HEK293 (cell line): ENCODE measurements around the gene CNPPD1.

Experiments
- CTCF ChIA-PET: fragments of 350-600 bp; formaldehyde crosslinking; extraction: SDS; loops from one replicate; lab custom pipeline; 2021; ENCODE audit warnings: antibody characterized with exemption; lab: Yijun Ruan, JAX
- POLR2A ChIA-PET: fragments of 300-600 bp; formaldehyde crosslinking; extraction: SDS; loops from one replicate; lab custom pipeline; 2020; ENCODE audit warnings: antibody characterized with exemption, inconsistent platforms; lab: Yijun Ruan, JAX
- H3K27ac ChIP-seq: fragments of 200-500 bp; sonication (Bioruptor generic); 2 replicates; pipeline ENCODE4 v1.5.1; 2014; ENCODE audit warnings: low read depth, low read length, control low read depth, inconsistent platforms; ENCODE audit errors: extremely low read depth
- H3K36me3 ChIP-seq, 2 experiments: fragments of 200-500 bp in 1 of 2; sonication (Bioruptor generic) in 1 of 2; 1 replicate in 1 of 2; 2 replicates in 1 of 2; pipeline ENCODE4 v1.5.1; 2014 to 2017; ENCODE audit warnings: inconsistent platforms in 2 of 2, low read length in 2 of 2; ENCODE audit not compliant: control insufficient read depth in 2 of 2, insufficient read depth in 1 of 2
- H3K4me1 ChIP-seq: fragments of 200-500 bp; sonication (Bioruptor generic); 2 replicates; pipeline ENCODE4 v1.5.1; 2014; ENCODE audit warnings: mild to moderate bottlenecking, low read length, inconsistent platforms; ENCODE audit not compliant: control insufficient read depth, insufficient read depth
- H3K4me3 ChIP-seq: 2 replicates; pipeline ENCODE4 v1.5.1; 2011; ENCODE audit warnings: low read depth, mild to moderate bottlenecking, control low read depth, low read length, moderate library complexity
- H3K9me3 ChIP-seq: fragments of 200-500 bp; sonication (Bioruptor generic); 2 replicates; pipeline ENCODE4 v1.5.1; 2014; ENCODE audit warnings: low read depth, low read length, inconsistent platforms; ENCODE audit not compliant: control insufficient read depth, insufficient read depth
- FEZF1 ChIP-seq: fragments of 450-650 bp; formaldehyde crosslinking; IDR thresholded peaks from 2 replicates; pipeline ENCODE4 v1.5.1; 2016; ENCODE audit warnings: missing biosample characterization, missing genetic modification characterization
- GLIS1 ChIP-seq: fragments of 450-650 bp; formaldehyde crosslinking; IDR thresholded peaks from 2 replicates; pipeline ENCODE4 v1.5.1; 2016; ENCODE audit warnings: missing biosample characterization, missing genetic modification characterization
- KLF16 ChIP-seq: fragments of 450-650 bp; formaldehyde crosslinking; IDR thresholded peaks from 2 replicates; pipeline ENCODE4 v1.5.1; 2017; ENCODE audit warnings: missing biosample characterization, missing genetic modification characterization
- KLF7 ChIP-seq: fragments of 450-650 bp; formaldehyde crosslinking; IDR thresholded peaks from 2 replicates; pipeline ENCODE4 v1.5.1; 2016; ENCODE audit warnings: missing biosample characterization, missing genetic modification characterization, borderline replicate concordance
- KLF8 ChIP-seq: fragments of 450-650 bp; formaldehyde crosslinking; IDR thresholded peaks from 2 replicates; pipeline ENCODE4 v1.5.1; 2016; ENCODE audit warnings: missing biosample characterization, missing genetic modification characterization
- SCRT1 ChIP-seq: fragments of 450-650 bp; formaldehyde crosslinking; IDR thresholded peaks from 2 replicates; pipeline ENCODE4 v1.5.1; 2016; ENCODE audit warnings: missing biosample characterization, missing genetic modification characterization, borderline replicate concordance
- SP7 ChIP-seq: fragments of 450-650 bp; formaldehyde crosslinking; IDR thresholded peaks from 2 replicates; pipeline ENCODE4 v1.5.1; 2016; ENCODE audit warnings: missing biosample characterization, missing genetic modification characterization
- ZBTB20 ChIP-seq: fragments of 450-650 bp; formaldehyde crosslinking; IDR thresholded peaks from 2 replicates; pipeline ENCODE4 v1.5.1; 2016; ENCODE audit warnings: missing biosample characterization, missing genetic modification characterization
- ZNF112 ChIP-seq: fragments of 450-650 bp; formaldehyde crosslinking; IDR thresholded peaks from 2 replicates; pipeline ENCODE4 v1.5.0; 2017; ENCODE audit warnings: missing biosample characterization, missing genetic modification characterization
- ZNF174 ChIP-seq: fragments of 450-650 bp; formaldehyde crosslinking; IDR thresholded peaks from 2 replicates; pipeline ENCODE4 v1.5.0; 2017; ENCODE audit warnings: missing biosample characterization, mild to moderate bottlenecking, missing genetic modification characterization
- ZNF2 ChIP-seq: fragments of 450-650 bp; formaldehyde crosslinking; IDR thresholded peaks from 2 replicates; pipeline ENCODE4 v1.5.1; 2016; ENCODE audit warnings: missing biosample characterization, missing genetic modification characterization
- ZNF394 ChIP-seq: fragments of 450-650 bp; formaldehyde crosslinking; IDR thresholded peaks from 2 replicates; pipeline ENCODE4 v1.5.1; 2016; ENCODE audit warnings: missing biosample characterization, missing genetic modification characterization, mild to moderate bottlenecking, moderate library complexity, borderline replicate concordance
- ZNF433 ChIP-seq: fragments of 450-650 bp; formaldehyde crosslinking; IDR thresholded peaks from 2 replicates; pipeline ENCODE4 v1.5.1; 2016; ENCODE audit warnings: missing biosample characterization, missing genetic modification characterization, low read depth
- ZNF501 ChIP-seq: fragments of 450-650 bp; formaldehyde crosslinking; IDR thresholded peaks from 2 replicates; pipeline ENCODE4 v1.5.1; 2016; ENCODE audit warnings: missing biosample characterization, missing genetic modification characterization
- ZNF629 ChIP-seq: fragments of 450-650 bp; formaldehyde crosslinking; IDR thresholded peaks from 2 replicates; pipeline ENCODE4 v1.5.1; 2017; ENCODE audit warnings: missing biosample characterization, missing genetic modification characterization
- ZNF768 ChIP-seq: fragments of 450-650 bp; formaldehyde crosslinking; IDR thresholded peaks from 2 replicates; pipeline ENCODE4 v1.5.1; 2018; ENCODE audit warnings: missing biosample characterization, mild to moderate bottlenecking, missing genetic modification characterization
- TF ChIP-seq, protein P1 (sequence below): fragments of 450-650 bp; formaldehyde crosslinking; conservative IDR thresholded peaks from 2 replicates; pipeline ENCODE4 v1.5.1; 2016; ENCODE audit warnings: low read depth, missing biosample characterization, missing genetic modification characterization
- TF ChIP-seq, protein P2 (sequence below): fragments of 450-650 bp; formaldehyde crosslinking; IDR thresholded peaks from 2 replicates; pipeline ENCODE4 v1.5.1; 2016; ENCODE audit warnings: missing biosample characterization, missing genetic modification characterization
- TF ChIP-seq, protein P3 (sequence below): IDR thresholded peaks from 2 replicates; pipeline ENCODE4 v1.6.1; 2011; ENCODE audit warnings: mild to moderate bottlenecking, low read depth, low read length, borderline replicate concordance
- TF ChIP-seq, protein P4 (sequence below): fragments of 450-650 bp; formaldehyde crosslinking; IDR thresholded peaks from 2 replicates; pipeline ENCODE4 v1.5.1; 2016; ENCODE audit warnings: missing biosample characterization, missing genetic modification characterization

The CNPPD1 gene

DNA sequence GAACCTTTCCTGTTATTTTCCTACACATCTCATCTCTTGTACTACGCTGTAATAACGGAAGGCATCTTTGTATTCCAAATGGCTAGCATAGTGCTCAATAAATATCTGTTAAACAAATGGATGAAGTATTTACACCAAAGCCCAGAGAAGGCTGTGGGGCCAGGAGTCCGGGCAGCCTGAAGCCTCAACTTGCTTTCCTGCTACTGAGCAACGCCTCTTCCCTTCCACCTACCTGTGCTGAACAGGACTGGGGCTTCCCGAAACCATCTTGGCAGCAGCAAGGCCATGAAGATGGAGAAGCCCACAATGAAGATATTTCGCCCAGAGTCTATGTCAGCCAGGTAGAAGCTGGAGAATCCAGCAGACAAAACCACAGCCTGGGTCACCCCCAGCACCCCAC, 13.6 kb downstream of the CNPPD1 start:
- H3K4me3 ChIP-seq: no peak overlapping the region
- no peak overlapping the region for H3K27ac ChIP-seq
- no peaks in the 10 kb centered on the region for H3K9me3 ChIP-seq
- peaks cover 0 to under 1% of the 10 kb centered on the region in 2 experiments; a peak in 1 of 3 replicates for H3K36me3 ChIP-seq
- ChIA-PET CTCF (interaction anchor here (0.6 to 5.1 kb wide), 7 partner anchors 9 to 686 kb away, joined by 3 to 25 read pairs (median 4); no protein-coding TSS in a partner anchor), POLR2A (no interaction called here)
- peaks cover 5% of the 10 kb centered on the region; the same call in 1 of the 2 replicates for H3K4me1 ChIP-seq
- TF ChIP-seq, protein P1, sequence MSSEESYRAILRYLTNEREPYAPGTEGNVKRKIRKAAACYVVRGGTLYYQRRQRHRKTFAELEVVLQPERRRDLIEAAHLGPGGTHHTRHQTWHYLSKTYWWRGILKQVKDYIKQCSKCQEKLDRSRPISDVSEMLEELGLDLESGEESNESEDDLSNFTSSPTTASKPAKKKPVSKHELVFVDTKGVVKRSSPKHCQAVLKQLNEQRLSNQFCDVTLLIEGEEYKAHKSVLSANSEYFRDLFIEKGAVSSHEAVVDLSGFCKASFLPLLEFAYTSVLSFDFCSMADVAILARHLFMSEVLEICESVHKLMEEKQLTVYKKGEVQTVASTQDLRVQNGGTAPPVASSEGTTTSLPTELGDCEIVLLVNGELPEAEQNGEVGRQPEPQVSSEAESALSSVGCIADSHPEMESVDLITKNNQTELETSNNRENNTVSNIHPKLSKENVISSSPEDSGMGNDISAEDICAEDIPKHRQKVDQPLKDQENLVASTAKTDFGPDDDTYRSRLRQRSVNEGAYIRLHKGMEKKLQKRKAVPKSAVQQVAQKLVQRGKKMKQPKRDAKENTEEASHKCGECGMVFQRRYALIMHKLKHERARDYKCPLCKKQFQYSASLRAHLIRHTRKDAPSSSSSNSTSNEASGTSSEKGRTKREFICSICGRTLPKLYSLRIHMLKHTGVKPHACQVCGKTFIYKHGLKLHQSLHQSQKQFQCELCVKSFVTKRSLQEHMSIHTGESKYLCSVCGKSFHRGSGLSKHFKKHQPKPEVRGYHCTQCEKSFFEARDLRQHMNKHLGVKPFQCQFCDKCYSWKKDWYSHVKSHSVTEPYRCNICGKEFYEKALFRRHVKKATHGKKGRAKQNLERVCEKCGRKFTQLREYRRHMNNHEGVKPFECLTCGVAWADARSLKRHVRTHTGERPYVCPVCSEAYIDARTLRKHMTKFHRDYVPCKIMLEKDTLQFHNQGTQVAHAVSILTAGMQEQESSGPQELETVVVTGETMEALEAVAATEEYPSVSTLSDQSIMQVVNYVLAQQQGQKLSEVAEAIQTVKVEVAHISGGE (tag by site-specific recombination): no peak
- TF ChIP-seq, protein P2, sequence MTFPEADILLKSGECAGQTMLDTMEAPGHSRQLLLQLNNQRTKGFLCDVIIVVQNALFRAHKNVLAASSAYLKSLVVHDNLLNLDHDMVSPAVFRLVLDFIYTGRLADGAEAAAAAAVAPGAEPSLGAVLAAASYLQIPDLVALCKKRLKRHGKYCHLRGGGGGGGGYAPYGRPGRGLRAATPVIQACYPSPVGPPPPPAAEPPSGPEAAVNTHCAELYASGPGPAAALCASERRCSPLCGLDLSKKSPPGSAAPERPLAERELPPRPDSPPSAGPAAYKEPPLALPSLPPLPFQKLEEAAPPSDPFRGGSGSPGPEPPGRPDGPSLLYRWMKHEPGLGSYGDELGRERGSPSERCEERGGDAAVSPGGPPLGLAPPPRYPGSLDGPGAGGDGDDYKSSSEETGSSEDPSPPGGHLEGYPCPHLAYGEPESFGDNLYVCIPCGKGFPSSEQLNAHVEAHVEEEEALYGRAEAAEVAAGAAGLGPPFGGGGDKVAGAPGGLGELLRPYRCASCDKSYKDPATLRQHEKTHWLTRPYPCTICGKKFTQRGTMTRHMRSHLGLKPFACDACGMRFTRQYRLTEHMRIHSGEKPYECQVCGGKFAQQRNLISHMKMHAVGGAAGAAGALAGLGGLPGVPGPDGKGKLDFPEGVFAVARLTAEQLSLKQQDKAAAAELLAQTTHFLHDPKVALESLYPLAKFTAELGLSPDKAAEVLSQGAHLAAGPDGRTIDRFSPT (tag by site-specific recombination): no peak
- TF ChIP-seq ZNF174 (tag by site-specific recombination): no peak
- TF ChIP-seq, all 188 proteins: peak for 0

- no peaks in the 10 kb centered on the region for H3K9me3 ChIP-seq
- POLR2A ChIA-PET: no interaction called here
- TF ChIP-seq ZNF394 (tag by site-specific recombination) (no peak), ZNF2 (tag by site-specific recombination) (no peak), ZNF768 (tag by site-specific recombination) (no peak), SCRT1 (tag by site-specific recombination) (no peak), ZNF112 (tag by site-specific recombination) (no peak), KLF7 (no peak), ZNF433 (tag by site-specific recombination) (no peak)
- TF ChIP-seq, protein P3, sequence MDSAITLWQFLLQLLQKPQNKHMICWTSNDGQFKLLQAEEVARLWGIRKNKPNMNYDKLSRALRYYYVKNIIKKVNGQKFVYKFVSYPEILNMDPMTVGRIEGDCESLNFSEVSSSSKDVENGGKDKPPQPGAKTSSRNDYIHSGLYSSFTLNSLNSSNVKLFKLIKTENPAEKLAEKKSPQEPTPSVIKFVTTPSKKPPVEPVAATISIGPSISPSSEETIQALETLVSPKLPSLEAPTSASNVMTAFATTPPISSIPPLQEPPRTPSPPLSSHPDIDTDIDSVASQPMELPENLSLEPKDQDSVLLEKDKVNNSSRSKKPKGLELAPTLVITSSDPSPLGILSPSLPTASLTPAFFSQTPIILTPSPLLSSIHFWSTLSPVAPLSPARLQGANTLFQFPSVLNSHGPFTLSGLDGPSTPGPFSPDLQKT: no peak
- TF ChIP-seq, all 188 proteins: peak for 0
These were observed 15.6 kb downstream of the CNPPD1 start for GRCh38 chr2:219161097-219161496.

GRCh38 chr2:219160186-219161017, 16.3 kb downstream of the CNPPD1 start, which contains the start of gene NHEJ1:
Gene NHEJ1 (minus strand): TSS chr2:219160815. CDS start chr2:219158362, 2,453 bp downstream.
- H3K9me3 ChIP-seq: no peaks in the 10 kb centered on the region
- H3K4me1 ChIP-seq: peaks cover 5% of the 10 kb centered on the region; the same call in 1 of the 2 replicates
- peak within 1 kb of the TSS; percentile 97 for H3K27ac ChIP-seq
- POLR2A ChIA-PET: interaction anchor here (0.7 to 1.4 kb wide), 2 partner anchors 16 to 46 kb away, joined by 3 to 5 read pairs; partner anchors contain the start of gene CNPPD1
- CTCF ChIA-PET: interaction anchor here (0.6 to 9.1 kb wide), 45 partner anchors 10 to 369 kb away, joined by 3 to 123 read pairs (median 5); partner anchors contain the start of genes CNPPD1, DNAJB2, RESP18 and SLC23A3
- H3K4me3 ChIP-seq: peak within 1 kb of the TSS; percentile 83
- H3K36me3 ChIP-seq: peaks cover 3 to 21% of the 10 kb centered on the region in 2 experiments
- peak; percentile 71 for TF ChIP-seq FEZF1 (tag by site-specific recombination)
- TF ChIP-seq, protein P4, sequence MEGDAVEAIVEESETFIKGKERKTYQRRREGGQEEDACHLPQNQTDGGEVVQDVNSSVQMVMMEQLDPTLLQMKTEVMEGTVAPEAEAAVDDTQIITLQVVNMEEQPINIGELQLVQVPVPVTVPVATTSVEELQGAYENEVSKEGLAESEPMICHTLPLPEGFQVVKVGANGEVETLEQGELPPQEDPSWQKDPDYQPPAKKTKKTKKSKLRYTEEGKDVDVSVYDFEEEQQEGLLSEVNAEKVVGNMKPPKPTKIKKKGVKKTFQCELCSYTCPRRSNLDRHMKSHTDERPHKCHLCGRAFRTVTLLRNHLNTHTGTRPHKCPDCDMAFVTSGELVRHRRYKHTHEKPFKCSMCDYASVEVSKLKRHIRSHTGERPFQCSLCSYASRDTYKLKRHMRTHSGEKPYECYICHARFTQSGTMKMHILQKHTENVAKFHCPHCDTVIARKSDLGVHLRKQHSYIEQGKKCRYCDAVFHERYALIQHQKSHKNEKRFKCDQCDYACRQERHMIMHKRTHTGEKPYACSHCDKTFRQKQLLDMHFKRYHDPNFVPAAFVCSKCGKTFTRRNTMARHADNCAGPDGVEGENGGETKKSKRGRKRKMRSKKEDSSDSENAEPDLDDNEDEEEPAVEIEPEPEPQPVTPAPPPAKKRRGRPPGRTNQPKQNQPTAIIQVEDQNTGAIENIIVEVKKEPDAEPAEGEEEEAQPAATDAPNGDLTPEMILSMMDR (tag by site-specific recombination): peak; percentile 96
- peak; percentile 65; the same call in 1 of the 2 replicates for TF ChIP-seq ZNF501 (tag by site-specific recombination)
- peak; percentile 65 for TF ChIP-seq KLF16 (tag by site-specific recombination)
- TF ChIP-seq ZNF629 (tag by site-specific recombination): 0 out of 2 replicates have a peak, but pooled peaks have one; percentile 11
- TF ChIP-seq SP7 (tag by site-specific recombination): peak; percentile 64; the same call in 1 of the 2 replicates
- peak; percentile 46; the same call in 1 of the 2 replicates for TF ChIP-seq ZBTB20 (tag by site-specific recombination)
- peak; percentile 80 for TF ChIP-seq KLF8 (tag by site-specific recombination)
- TF ChIP-seq GLIS1: peak; percentile 89

More at GRCh38 chr2:219161097-219161496, 15.6 kb downstream of the CNPPD1 start:
- no peak overlapping the region for H3K27ac ChIP-seq
- peaks cover 0 to 21% of the 10 kb centered on the region in 2 experiments for H3K36me3 ChIP-seq
- peaks cover 5% of the 10 kb centered on the region; the same call in 1 of the 2 replicates for H3K4me1 ChIP-seq
- peak overlapping the region; percentile 83 for H3K4me3 ChIP-seq
- CTCF ChIA-PET: interaction anchor here (0.6 to 6.4 kb wide), 3 partner anchors 10 to 231 kb away, joined by 6 to 71 read pairs (median 32); partner anchors contain the start of gene SLC23A3
